OCI-LY1 (cell line): ENCODE results near the gene DNAJC16.
"Not testable (repeated sequence)": the region's sequence is repeated elsewhere in the genome, so short reads cannot be mapped to it uniquely, and the experiment has no call there.

Experiments
- H2AFZ ChIP-seq: fragments of 200-600 bp; sonication (generic), shearing (Covaris generic); 2 replicates; pipeline ENCODE4 v1.6.0; 2014; ENCODE audit warnings: antibody characterized with exemption, mild to moderate bottlenecking, low read length
- H3F3A ChIP-seq: fragments of 200-600 bp; sonication (generic), shearing (Covaris generic); 2 replicates; pipeline ENCODE4 v1.6.0; 2014; ENCODE audit warnings: mild to moderate bottlenecking, antibody characterized with exemption, low read length, moderate library complexity; ENCODE audit not compliant: insufficient read depth
- H3K27ac ChIP-seq: fragments of 200-600 bp; sonication (generic); 2 replicates; pipeline ENCODE4 v1.5.1; 2014; ENCODE audit warnings: low read length, mixed run types, mild to moderate bottlenecking, low read depth; ENCODE audit not compliant: poor library complexity, severe bottlenecking
- H3K27me3 ChIP-seq: fragments of 200-600 bp; sonication (generic); 2 replicates; pipeline ENCODE4 v1.6.0; 2014; ENCODE audit warnings: antibody characterized with exemption, mild to moderate bottlenecking, low read length, moderate library complexity; ENCODE audit not compliant: insufficient read depth
- H3K36me3 ChIP-seq: fragments of 200-600 bp; sonication (generic); 2 replicates; pipeline ENCODE4 v1.6.1; 2014; ENCODE audit warnings: mild to moderate bottlenecking, antibody characterized with exemption, low read length, moderate library complexity, mixed read lengths; ENCODE audit not compliant: insufficient read depth
- H3K4me1 ChIP-seq: fragments of 200-600 bp; sonication (generic); 2 replicates; pipeline ENCODE4 v1.5.1; 2014; ENCODE audit warnings: mild to moderate bottlenecking, low read length, moderate library complexity; ENCODE audit not compliant: insufficient read depth, severe bottlenecking
- H3K4me2 ChIP-seq: fragments of 200-600 bp; sonication (generic), shearing (Covaris generic); 2 replicates; pipeline ENCODE4 v1.6.1; 2014; ENCODE audit warnings: low read length
- H3K4me3 ChIP-seq: fragments of 200-600 bp; sonication (generic); 2 replicates; pipeline ENCODE4 v1.5.1; 2014; ENCODE audit warnings: low read length, low read depth, mild to moderate bottlenecking, mixed read lengths; ENCODE audit not compliant: poor library complexity, severe bottlenecking
- H3K79me2 ChIP-seq: fragments of 200-600 bp; shearing (Covaris generic); 2 replicates; pipeline ENCODE4 v1.6.1; 2016; ENCODE audit warnings: mixed run types, low read length, mixed read lengths; ENCODE audit not compliant: insufficient read depth
- H3K9ac ChIP-seq: fragments of 200-600 bp; sonication (generic), shearing (Covaris generic); 2 replicates; pipeline ENCODE4 v1.6.1; 2014; ENCODE audit warnings: mild to moderate bottlenecking, low read length, mixed read lengths
- H3K9me2 ChIP-seq: fragments of 200-600 bp; sonication (generic), shearing (Covaris generic); 2 replicates; pipeline ENCODE4 v1.6.1; 2014; ENCODE audit warnings: low read depth, mild to moderate bottlenecking, low read length, mixed read lengths
- H3K9me3 ChIP-seq: fragments of 200-600 bp; shearing (Covaris generic); 2 replicates; pipeline ENCODE4 v1.6.1; 2014; ENCODE audit warnings: low read length, mixed read lengths
- H4K20me1 ChIP-seq: fragments of 200-600 bp; sonication (generic), shearing (Covaris generic); 2 replicates; pipeline ENCODE4 v1.6.0; 2016; ENCODE audit warnings: mild to moderate bottlenecking, low read length; ENCODE audit not compliant: insufficient read depth
- EZH2 ChIP-seq: fragments of 200-600 bp; sonication (generic), shearing (Covaris generic); IDR thresholded peaks from 2 replicates; pipeline ENCODE4 v1.8.0; 2017; ENCODE audit warnings: borderline replicate concordance, mixed run types, mild to moderate bottlenecking, antibody characterized with exemption, low read length, moderate library complexity, mixed read lengths
- TF ChIP-seq, protein P1 (sequence below): fragments of 200-600 bp; sonication (generic), shearing (Covaris generic); IDR thresholded peaks from 2 replicates; pipeline ENCODE4 v1.5.1; 2017; ENCODE audit warnings: mild to moderate bottlenecking, antibody characterized with exemption, low read length, moderate library complexity, mixed read lengths

Gene DNAJC16

DNA sequence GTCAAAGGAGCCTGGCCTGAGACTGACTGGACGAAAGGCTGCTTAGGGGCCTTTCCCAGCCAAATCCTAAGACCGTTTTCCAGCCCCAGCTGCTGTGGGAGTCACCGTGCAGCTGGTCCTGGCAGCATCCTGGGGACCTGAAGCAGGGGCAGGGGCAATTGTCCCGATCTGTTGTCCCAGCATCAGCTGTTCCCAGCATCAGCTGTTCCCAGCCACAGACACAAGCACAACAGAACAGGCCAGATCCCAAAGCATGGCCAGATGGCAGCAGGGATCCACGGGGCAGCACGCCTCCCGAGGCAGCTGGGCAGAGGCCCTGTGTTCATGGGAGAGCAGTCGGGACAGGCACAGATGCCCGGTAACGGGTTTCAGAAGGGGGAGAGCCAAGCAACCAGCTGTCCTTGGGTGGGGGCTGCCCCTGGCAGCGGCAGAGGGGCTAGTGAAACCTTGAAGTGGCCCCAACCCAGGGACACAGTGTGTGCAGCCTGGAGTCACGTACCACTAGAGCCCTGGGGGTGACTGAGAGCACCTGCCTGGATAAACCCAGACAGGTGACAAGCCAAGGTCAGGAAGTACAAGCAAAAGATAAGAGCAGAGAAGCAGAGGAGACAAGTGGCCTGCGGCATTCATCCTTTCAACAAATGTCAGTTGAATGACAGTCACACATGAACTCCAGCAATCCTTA is 37.5 kb upstream of the DNAJC16 start:
- H2AFZ ChIP-seq = no peak overlapping the region
- H3K4me1 ChIP-seq = no peaks in the 10 kb centered on the region
- H3F3A ChIP-seq = no peaks in the 10 kb centered on the region
- H3K4me2 ChIP-seq = no peak overlapping the region
- no peaks in the 10 kb centered on the region for H3K27me3 ChIP-seq
- H3K9me3 ChIP-seq = no peaks in the 10 kb centered on the region
- no peak for TF ChIP-seq EZH2
- TF ChIP-seq, protein P1, sequence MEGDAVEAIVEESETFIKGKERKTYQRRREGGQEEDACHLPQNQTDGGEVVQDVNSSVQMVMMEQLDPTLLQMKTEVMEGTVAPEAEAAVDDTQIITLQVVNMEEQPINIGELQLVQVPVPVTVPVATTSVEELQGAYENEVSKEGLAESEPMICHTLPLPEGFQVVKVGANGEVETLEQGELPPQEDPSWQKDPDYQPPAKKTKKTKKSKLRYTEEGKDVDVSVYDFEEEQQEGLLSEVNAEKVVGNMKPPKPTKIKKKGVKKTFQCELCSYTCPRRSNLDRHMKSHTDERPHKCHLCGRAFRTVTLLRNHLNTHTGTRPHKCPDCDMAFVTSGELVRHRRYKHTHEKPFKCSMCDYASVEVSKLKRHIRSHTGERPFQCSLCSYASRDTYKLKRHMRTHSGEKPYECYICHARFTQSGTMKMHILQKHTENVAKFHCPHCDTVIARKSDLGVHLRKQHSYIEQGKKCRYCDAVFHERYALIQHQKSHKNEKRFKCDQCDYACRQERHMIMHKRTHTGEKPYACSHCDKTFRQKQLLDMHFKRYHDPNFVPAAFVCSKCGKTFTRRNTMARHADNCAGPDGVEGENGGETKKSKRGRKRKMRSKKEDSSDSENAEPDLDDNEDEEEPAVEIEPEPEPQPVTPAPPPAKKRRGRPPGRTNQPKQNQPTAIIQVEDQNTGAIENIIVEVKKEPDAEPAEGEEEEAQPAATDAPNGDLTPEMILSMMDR = no peak
- no peaks in the 10 kb centered on the region for H3K9me2 ChIP-seq
- H3K4me3 ChIP-seq = no peak overlapping the region
- H3K27ac ChIP-seq = no peak overlapping the region
- H3K79me2 ChIP-seq = no peaks in the 10 kb centered on the region
- H4K20me1 ChIP-seq = no peaks in the 10 kb centered on the region
- no peak overlapping the region for H3K9ac ChIP-seq
- H3K36me3 ChIP-seq = no peaks in the 10 kb centered on the region

GRCh38 chr1:15491010-15491409 is 35.6 kb upstream of the DNAJC16 start:
- not testable (repeated sequence) for H3K36me3 ChIP-seq, H2AFZ ChIP-seq, H4K20me1 ChIP-seq, H3K27me3 ChIP-seq, H3K4me3 ChIP-seq, H3K79me2 ChIP-seq, H3F3A ChIP-seq, H3K9me2 ChIP-seq, H3K27ac ChIP-seq, H3K4me1 ChIP-seq, H3K9ac ChIP-seq, H3K4me2 ChIP-seq, H3K9me3 ChIP-seq

DNA sequence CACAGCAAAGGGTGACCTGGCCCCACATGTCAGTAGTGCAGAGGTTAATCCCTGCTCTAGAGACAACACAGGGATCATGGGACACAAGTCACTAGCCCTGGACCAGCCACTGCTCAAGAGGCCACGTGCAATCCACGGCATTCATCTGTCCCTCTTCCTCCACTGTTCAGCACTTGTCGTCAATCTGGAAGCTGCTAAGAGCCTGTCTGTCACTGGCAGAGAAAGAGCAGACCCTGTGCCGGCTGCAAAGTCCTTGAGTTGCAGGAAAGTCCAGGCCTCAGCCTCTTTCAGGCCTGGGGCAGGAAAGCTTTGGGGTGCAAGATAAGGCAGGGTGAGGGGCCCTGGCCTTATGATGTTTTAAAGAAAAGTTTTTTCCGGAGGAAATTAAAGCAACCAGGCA is 34.1 kb upstream of the DNAJC16 start:
- Histone ChIP-seq H3K36me3 (no peaks in the 10 kb centered on the region), H3F3A (no peaks in the 10 kb centered on the region; the same call in 1 of the 2 replicates), H3K27ac (no peak overlapping the region), H4K20me1 (no peaks in the 10 kb centered on the region), H3K27me3 (no peaks in the 10 kb centered on the region), H3K79me2 (no peaks in the 10 kb centered on the region), H2AFZ (no peak overlapping the region), H3K4me1 (no peaks in the 10 kb centered on the region), H3K4me2 (no peak overlapping the region), H3K9me3 (no peaks in the 10 kb centered on the region), H3K9ac (no peak overlapping the region), H3K9me2 (no peaks in the 10 kb centered on the region), H3K4me3 (no peak overlapping the region)
- no peak for TF ChIP-seq EZH2
- TF ChIP-seq, protein P1 = no peak

DNA sequence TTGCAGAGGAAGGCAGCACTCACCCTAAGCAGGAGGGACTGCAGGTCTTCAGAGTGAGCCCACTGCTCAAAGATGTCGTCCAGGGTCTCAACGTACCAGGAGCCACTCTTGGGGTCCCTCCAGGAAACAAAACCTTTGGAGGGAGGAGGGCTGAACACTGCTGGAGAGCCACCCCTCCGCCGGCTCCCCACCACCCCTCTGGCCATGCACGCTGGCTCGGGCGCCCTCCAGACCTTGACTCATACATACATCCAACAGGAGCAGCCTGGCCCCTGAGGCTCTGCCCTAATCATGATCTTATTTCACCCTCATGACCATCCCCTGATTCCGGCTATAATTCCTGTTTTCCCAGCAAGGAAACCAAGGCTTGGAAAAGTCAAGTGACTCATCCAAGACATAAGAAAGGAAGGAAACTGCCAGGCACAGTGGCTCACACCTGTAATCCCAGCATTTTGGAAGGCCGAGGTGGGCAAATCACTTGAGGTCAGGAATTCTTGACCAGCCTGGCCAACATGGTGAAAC is 32.7 kb upstream of the DNAJC16 start:
- TF ChIP-seq, protein P1 = no peak
- TF ChIP-seq EZH2 = no peak
- H3K79me2 ChIP-seq = no peaks in the 10 kb centered on the region
- H3K36me3 ChIP-seq = no peaks in the 10 kb centered on the region
- H3F3A ChIP-seq = no peaks in the 10 kb centered on the region; the same call in 1 of the 2 replicates
- H3K9me2 ChIP-seq = no peaks in the 10 kb centered on the region
- H3K4me1 ChIP-seq = no peaks in the 10 kb centered on the region
- no peak overlapping the region for H3K9ac ChIP-seq
- no peak overlapping the region for H3K27ac ChIP-seq
- no peak overlapping the region for H3K4me2 ChIP-seq
- no peak overlapping the region for H3K4me3 ChIP-seq
- H4K20me1 ChIP-seq = no peaks in the 10 kb centered on the region
- H3K9me3 ChIP-seq = no peaks in the 10 kb centered on the region
- no peaks in the 10 kb centered on the region for H3K27me3 ChIP-seq
- H2AFZ ChIP-seq = no peak overlapping the region
